ENCODE results near the gene MAPKAPK5. TPM values are rescaled to one million over a fixed set of nuclear protein-coding genes. Genes with fewer than 3 reads are reported as not detected.

Gene MAPKAPK5
- total and polyA plus RNA-seq, 2 experiments from 2014 or later, result 45.1 to 49.1 TPM

DNA sequence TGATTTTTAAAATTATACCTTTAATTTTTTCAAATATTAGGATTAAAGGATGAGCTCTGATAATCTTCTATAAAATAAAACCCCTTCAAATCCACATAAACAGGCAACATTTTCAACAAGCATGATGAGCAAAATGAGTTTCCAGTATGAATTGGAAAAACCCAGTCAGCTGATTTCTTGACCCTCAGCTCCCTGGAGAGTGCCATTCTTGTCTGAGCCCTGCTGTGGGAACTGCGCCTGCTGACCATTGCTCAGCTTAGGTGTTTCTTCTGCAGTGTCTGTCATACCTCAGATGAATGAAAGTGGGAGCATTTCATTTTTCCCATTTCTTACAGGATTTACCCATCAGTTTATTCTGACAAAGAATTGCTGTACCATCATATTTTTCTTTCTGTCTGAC lies 27.6 kb downstream of the MAPKAPK5 start:
- Histone ChIP-seq H3K9me2 (replicated peaks; ENCODE audit: insufficient read depth) (no peaks in the 10 kb centered on the region), H3K4me3 (no peak overlapping the region), H3K9me3 (ENCODE audit: low read depth) (no peaks in the 10 kb centered on the region), H2AFZ (no peak overlapping the region), H3K27me3 (no peaks in the 10 kb centered on the region), H3K79me2 (peaks cover 11% of the 10 kb centered on the region), H3K4me2 (no peak overlapping the region), H3K36me3 (replicated peaks; ENCODE audit: insufficient read depth, low read depth) (no peaks in the 10 kb centered on the region), H3K27ac (no peak overlapping the region), H4K20me1 (ENCODE audit: insufficient read depth, poor library complexity, severe bottlenecking) (peaks cover 3% of the 10 kb centered on the region), H3K4me1 (ENCODE audit: insufficient read depth) (no peaks in the 10 kb centered on the region)
- WGBS (ENCODE audit: low lambda C conversion rate, missing lambda C conversion rate), result 100% methylated on average over 1 of the region's 1 CpG
- DNase-seq (ENCODE audit: low spot score), result no peak
- TF ChIP-seq, protein P1, sequence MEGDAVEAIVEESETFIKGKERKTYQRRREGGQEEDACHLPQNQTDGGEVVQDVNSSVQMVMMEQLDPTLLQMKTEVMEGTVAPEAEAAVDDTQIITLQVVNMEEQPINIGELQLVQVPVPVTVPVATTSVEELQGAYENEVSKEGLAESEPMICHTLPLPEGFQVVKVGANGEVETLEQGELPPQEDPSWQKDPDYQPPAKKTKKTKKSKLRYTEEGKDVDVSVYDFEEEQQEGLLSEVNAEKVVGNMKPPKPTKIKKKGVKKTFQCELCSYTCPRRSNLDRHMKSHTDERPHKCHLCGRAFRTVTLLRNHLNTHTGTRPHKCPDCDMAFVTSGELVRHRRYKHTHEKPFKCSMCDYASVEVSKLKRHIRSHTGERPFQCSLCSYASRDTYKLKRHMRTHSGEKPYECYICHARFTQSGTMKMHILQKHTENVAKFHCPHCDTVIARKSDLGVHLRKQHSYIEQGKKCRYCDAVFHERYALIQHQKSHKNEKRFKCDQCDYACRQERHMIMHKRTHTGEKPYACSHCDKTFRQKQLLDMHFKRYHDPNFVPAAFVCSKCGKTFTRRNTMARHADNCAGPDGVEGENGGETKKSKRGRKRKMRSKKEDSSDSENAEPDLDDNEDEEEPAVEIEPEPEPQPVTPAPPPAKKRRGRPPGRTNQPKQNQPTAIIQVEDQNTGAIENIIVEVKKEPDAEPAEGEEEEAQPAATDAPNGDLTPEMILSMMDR (IDR thresholded peaks at IDR 0.05; ENCODE audit: poor library complexity), result no peak
- no peak for TF ChIP-seq EZH2phosphoT487 (IDR thresholded peaks at IDR 0.05; ENCODE audit: low read depth, severe bottlenecking, unreplicated experiment)
- no peak for TF ChIP-seq EZH2 (IDR thresholded peaks at IDR 0.05; ENCODE audit: borderline replicate concordance)

DNA sequence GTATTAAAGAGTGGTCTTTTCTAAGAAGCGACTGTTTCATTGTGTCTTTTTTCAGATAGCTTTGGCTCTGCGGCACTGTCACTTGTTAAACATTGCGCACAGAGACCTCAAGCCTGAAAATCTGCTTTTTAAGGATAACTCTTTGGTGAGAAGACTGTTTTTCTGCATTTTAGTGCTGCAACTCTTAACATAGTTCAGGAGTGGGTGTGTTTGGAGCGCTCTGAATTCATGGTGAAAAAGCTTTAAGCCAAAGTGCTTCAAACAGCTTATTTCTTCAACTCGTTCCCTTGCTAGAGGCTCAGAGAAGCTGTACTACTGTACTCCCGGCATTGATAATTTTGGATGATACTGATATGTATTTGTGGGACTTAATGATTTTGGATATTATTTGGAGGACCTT lies 28.2 kb downstream of the MAPKAPK5 start:
- DNase-seq (ENCODE audit: low spot score), result no peak
- H3K4me3 ChIP-seq, result no peak overlapping the region
- no peaks in the 10 kb centered on the region for H3K9me2 ChIP-seq (replicated peaks; ENCODE audit: insufficient read depth)
- no peaks in the 10 kb centered on the region for H3K4me1 ChIP-seq (ENCODE audit: insufficient read depth)
- WGBS (ENCODE audit: low lambda C conversion rate, missing lambda C conversion rate), result 96% methylated on average over 6 of the region's 6 CpGs
- no peaks in the 10 kb centered on the region for H3K27me3 ChIP-seq
- TF ChIP-seq EZH2phosphoT487 (IDR thresholded peaks at IDR 0.05; ENCODE audit: low read depth, severe bottlenecking, unreplicated experiment) (no peak), EZH2 (IDR thresholded peaks at IDR 0.05; ENCODE audit: borderline replicate concordance) (no peak)
- TF ChIP-seq, protein P1 (IDR thresholded peaks at IDR 0.05; ENCODE audit: poor library complexity), result no peak
- no peaks in the 10 kb centered on the region for H3K9me3 ChIP-seq (ENCODE audit: low read depth)
- H4K20me1 ChIP-seq (ENCODE audit: insufficient read depth, poor library complexity, severe bottlenecking), result no peaks in the 10 kb centered on the region
- H3K36me3 ChIP-seq (replicated peaks; ENCODE audit: insufficient read depth, low read depth), result no peaks in the 10 kb centered on the region
- H3K4me2 ChIP-seq, result no peak overlapping the region
- H3K79me2 ChIP-seq, result peaks cover 6% of the 10 kb centered on the region
- H2AFZ ChIP-seq, result no peak overlapping the region
- H3K27ac ChIP-seq, result no peak overlapping the region

DNA sequence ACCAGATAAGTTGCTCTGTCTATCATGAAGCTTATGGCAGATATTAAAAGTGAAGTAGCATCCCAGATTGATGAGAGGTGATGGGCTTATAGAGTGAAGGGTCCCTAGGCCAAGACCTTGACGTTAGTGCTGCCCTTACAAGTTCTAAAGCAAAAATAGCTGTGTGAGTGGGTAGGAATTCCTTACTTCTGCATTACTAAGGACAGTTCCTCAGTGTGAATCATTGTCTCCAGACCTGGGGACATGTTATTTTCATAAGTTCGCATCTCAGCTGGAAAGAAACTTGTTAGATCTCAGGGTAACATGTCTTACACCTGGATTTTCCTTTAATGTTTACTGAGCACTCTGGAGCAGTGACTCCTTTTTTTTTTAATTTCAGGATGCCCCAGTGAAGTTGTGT lies 28.7 kb downstream of the MAPKAPK5 start:
- 95% methylated on average over 2 of the region's 2 CpGs for WGBS (ENCODE audit: low lambda C conversion rate, missing lambda C conversion rate)
- no peak overlapping the region for H2AFZ ChIP-seq
- peaks cover 3% of the 10 kb centered on the region for H3K79me2 ChIP-seq
- no peaks in the 10 kb centered on the region for H3K27me3 ChIP-seq
- no peak overlapping the region for H3K4me3 ChIP-seq
- H3K4me1 ChIP-seq (ENCODE audit: insufficient read depth), result no peaks in the 10 kb centered on the region
- no peaks in the 10 kb centered on the region for H3K9me2 ChIP-seq (replicated peaks; ENCODE audit: insufficient read depth)
- H3K36me3 ChIP-seq (replicated peaks; ENCODE audit: insufficient read depth, low read depth), result no peaks in the 10 kb centered on the region
- H3K4me2 ChIP-seq, result no peak overlapping the region
- no peak for TF ChIP-seq EZH2 (IDR thresholded peaks at IDR 0.05; ENCODE audit: borderline replicate concordance)
- H3K27ac ChIP-seq, result no peak overlapping the region
- DNase-seq (ENCODE audit: low spot score), result no peak
- H3K9me3 ChIP-seq (ENCODE audit: low read depth), result no peaks in the 10 kb centered on the region
- no peaks in the 10 kb centered on the region for H4K20me1 ChIP-seq (ENCODE audit: insufficient read depth, poor library complexity, severe bottlenecking)

DNA sequence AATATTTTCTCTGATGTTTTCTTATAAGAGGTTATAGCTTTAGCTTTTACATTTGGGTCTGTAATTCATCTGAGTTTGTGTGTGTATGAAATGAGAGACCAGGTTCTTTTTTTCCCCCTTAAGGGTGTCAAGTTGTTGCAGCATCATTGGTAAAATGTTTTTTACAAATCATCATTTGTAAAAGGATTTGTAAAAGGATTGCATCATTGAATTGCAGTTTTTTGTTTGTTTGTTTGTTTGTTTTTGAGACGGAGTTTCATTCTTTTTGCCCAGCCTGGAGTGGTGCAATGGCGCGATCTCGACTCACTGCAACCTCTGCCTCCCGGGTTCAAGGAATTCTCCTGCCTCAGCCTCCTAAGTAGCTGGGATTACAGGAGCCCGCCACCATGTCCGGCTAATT lies 31.1 kb downstream of the MAPKAPK5 start:
- Histone ChIP-seq H4K20me1 (ENCODE audit: insufficient read depth, poor library complexity, severe bottlenecking) (no peaks in the 10 kb centered on the region), H3K79me2 (peaks cover 3% of the 10 kb centered on the region), H3K27me3 (no peaks in the 10 kb centered on the region), H3K4me3 (no peak overlapping the region), H3K4me1 (ENCODE audit: insufficient read depth) (no peaks in the 10 kb centered on the region), H3K9me3 (ENCODE audit: low read depth) (no peaks in the 10 kb centered on the region), H3K36me3 (replicated peaks; ENCODE audit: insufficient read depth, low read depth) (no peaks in the 10 kb centered on the region), H3K4me2 (no peak overlapping the region), H3K9me2 (replicated peaks; ENCODE audit: insufficient read depth) (no peaks in the 10 kb centered on the region), H2AFZ (no peak overlapping the region), H3K27ac (no peak overlapping the region)
- TF ChIP-seq EZH2phosphoT487 (IDR thresholded peaks at IDR 0.05; ENCODE audit: low read depth, severe bottlenecking, unreplicated experiment), result no peak
- TF ChIP-seq EZH2 (IDR thresholded peaks at IDR 0.05; ENCODE audit: borderline replicate concordance), result no peak
- TF ChIP-seq, protein P1 (IDR thresholded peaks at IDR 0.05; ENCODE audit: poor library complexity), result no peak
- 95% methylated on average over 7 of the region's 7 CpGs for WGBS (ENCODE audit: low lambda C conversion rate, missing lambda C conversion rate)
- DNase-seq (ENCODE audit: low spot score), result no peak

Measured in hepatocyte (in vitro differentiated cells).